NCI-H510A (cell line): ENCODE results near the gene BMP7.

Source experiments
- DNase-seq: peaks from one replicate; lab custom pipeline; 2025; lab: John Stamatoyannopoulos, UW

BMP7 gene

DNA sequence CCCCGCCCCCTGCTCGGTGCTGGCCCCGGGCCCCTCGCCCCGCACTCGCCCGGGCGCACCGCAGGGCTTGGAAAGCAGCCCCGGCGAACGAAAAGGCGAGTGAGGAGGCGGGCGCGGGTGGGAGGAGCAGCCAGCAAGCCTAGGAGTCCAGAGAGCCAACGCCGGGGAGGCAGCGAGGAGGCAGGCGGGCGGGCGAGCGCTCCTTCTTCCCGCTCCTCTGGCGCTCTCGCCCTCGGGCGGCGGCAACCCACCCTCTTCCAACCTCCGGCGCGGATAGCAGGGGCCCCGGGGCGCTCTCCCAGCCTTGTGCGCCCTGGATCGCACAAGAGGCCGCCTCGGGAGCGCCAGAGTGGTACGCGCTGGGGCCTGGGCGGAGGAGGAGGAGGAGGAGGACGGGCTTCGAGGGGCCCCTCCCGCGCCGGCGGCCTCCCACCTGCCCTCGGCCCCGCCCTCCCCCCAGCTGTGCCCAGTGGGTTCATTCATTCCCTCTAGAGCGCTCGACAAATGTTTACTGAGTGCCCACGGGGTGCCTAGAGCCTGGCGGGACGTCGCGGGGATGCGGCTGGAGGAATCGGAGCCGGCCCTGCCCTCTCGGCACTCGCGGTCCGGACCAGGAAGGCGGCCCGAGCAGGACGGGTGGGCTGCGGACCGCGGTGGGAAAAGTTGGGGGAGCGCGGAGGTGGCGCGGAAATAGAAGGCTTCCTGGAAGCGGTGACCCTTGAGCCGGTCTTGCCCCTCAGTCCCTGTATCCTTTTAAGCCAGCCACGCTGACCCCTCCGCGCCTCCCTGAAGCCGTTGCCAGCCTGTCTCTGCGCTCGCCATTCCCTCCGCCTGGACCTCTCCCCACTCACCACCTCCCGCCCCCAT is at the start of gene BMP7:
Gene BMP7, minus strand, starts transcription at position 351 of the 867 bp plus-strand sequence. CDS start 519 bp downstream, outside the sequence.
- DNase-seq = no peak

- no peak for DNase-seq
Measured at GRCh38 chr20:57315976-57316480, 49.6 kb upstream of the BMP7 start.

DNA sequence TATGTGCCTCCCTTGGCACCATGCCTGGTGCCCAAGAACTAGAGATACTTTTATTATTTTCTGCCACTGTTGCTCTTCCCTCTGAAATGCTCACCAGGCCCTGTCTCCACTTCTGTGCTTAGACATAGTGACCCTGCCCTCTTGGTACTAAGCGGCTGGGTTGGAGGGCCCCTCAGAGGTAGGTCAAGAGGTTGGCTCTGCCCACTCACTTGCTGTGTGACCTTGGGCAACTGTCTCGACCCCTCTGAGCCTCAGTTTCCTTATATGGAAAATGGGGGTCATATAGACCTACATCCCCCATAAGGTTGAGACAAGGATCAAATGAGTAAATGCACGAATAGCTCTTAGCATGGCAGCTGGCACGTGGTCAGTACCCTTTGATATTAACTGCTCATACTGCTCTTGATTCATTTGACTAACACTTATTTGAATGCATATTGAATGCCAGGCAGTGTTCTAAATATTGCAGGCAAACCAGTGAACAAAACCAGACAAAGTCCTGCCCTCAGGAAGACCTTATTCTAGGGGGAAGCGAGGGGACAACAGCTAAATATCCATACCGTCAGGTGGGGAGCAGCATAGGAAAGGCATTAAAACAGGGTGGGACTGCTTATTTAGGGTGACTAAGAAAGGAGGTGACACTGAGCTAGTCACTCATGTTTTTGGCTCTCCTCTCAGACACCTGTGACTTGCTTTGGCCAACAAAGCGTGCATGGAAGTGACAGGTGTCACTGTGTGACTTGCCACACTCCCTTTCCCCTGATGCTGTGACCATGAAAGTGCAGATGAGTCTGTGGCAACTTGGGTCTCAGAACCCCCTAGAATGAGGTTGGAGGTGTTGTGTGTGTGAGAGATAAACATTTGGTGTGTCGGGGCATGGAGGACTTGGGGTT is 48.9 kb upstream of the BMP7 start:
- no peak for DNase-seq

DNA sequence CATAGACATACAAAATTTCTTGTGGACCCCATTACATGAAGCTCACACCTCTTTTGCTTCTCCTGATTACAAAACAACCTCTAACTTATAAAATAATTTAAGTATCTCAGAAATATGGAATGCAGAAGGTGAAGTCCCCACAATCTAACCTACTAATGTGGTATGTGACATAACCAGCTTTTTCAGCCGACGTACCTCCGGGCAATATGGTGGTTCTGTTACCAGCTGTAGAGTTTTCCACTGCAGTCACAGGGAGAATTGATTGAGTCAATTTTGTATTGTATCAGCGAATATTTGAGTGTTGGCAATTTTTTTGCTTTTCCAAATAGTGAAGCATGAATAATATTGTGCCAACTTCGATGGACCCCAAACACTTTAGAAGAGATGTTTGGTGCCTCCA is 47.5 kb upstream of the BMP7 start:
- no peak for DNase-seq

DNA sequence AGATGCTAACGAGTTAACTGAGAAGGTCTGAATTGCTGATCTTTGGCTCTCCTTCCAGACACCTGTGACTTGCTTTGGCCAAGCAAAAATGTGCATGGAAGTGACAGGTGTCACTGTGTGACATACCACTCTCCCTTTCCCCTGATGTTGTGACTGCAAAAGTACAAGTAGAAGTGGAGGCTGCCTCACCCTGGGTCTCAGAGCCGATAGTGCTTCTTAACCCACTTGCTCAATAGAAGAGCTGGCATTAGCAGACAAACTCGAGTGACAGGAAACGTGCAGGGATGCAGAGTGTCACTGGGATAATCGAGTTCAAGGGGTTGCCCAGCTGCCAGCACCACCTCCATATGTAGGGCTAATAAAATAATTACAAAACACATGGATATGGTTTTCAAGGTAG is 46.8 kb upstream of the BMP7 start:
- DNase-seq = no peak

DNA sequence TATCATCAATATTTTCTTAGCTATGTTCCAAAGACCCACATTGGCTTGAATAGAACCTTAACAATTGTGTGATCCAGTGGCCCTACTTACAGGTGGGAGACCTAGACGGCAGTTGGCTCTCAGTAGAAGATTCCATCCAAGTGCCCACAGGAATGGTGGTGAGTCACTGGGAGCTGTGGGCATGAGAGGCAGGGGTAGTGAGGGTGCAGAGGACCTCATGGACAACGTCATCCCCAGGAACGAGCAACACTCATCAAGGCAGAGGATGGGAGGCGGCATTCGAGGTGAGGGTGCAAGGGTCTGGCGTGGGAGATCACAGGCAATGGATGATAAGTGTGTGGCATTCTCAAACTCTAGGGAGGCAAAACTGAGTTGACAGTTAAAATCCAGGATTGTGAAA is 45.7 kb upstream of the BMP7 start:
- DNase-seq = no peak

GRCh38 chr20:57310821-57311514 is 44.5 kb upstream of the BMP7 start:
- no peak for DNase-seq

DNA sequence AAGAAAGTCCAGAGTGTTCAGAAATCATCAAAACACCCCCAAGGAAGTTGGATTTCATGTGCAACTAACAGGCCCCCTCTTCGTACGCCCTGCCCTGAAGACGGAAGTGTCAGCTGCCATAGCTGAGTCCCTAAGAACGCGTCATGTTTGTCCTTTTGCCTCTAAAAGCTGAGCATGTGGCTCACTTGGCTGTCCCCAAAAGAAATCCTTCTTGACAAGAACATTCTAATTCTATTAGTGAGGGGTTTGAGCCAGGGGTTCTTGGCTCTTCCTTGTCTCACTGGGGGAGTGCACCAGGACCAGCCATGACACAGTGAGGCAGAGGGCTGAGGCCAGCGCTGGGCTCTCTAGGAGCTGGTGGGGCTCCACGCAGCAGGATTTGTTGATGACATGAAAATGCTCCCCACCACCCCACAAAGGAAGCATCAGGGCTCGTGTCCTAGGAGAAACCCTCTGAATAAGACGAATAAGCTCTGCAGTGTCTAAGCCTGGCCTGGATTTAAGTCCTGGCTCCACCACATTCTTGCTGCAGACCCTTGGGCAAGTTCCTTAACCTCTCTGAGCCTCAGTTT is 43.2 kb upstream of the BMP7 start:
- DNase-seq = no peak

DNA sequence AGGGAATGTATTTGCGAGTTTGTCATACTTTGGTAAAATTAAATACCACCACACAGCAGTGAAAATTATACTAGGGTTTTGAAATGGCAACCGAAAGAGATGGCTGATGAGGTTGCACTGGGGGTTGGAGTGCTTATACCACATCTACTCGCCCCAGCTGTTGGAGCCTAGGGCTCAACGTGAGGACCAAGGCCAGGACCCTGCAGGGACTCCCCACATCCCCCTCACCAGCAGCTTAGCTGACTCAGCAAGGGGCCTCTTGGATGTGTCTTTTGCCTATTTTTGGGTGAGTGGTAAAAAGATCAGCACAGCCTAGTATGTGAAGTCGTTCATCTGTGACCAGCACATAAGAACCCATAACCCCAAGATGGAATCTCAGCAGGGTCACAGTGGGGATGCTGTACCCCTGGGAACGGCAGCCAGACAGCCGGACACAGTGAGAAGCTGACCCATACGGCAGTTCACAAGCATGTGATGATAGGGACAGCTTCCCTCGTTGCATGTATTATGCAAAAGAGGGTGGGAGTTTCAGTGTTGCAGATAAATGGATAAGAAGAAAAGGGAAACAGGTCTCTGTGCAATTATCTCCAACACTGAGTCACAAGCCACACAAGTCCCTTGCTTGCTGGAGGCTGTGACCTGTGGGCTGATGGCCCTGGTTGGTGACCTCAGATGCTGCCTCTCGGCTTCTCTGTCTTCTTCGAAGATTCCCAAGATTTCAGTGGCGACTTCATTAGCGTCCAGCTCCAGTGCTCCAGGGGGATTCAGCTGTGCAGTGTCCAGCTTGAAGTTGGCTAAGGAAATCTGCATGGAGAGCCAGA is 42.2 kb upstream of the BMP7 start:
- no peak for DNase-seq

DNA sequence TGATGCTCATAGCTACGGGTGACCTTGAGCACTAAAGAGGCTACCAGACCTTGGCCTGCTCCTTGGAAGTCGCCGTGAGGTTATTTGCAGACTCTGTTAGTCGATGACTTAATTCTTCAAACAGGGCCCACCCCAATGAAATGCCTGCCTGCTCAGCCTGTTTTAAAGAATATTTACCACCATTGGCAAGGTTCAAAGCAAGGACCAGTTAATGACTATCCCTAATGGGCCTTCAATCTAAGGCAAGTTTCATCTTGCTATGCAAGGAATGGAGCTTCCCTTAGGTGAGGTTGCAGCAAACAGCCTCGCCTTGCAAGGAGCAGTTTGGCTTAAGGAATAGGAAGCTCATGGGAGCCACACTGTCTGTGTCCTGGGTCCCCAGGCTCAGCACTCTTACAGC is 40.3 kb upstream of the BMP7 start:
- no peak for DNase-seq

DNA sequence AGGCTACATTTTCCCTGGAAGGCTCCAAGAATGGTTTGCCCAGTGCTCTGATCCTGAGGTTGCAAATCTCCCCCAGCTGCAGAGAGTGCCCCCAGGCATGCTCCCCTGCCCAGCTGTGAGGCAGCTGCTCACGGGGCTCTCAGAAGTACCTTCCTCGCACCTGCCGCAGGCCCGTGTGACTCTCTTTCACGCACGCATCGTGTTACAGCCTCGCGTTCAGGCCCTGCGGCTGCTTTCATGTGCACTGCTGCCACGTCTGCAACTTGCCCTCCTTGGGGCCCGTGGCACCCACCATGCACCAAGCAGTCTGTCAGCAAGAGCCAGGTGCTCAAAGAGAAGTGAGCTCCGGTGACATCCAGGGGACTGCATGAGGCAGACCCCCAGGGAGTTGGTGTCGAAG is 34.6 kb upstream of the BMP7 start:
- DNase-seq = no peak

GRCh38 chr20:57298457-57298856 is 32.0 kb upstream of the BMP7 start:
- DNase-seq = no peak

DNA sequence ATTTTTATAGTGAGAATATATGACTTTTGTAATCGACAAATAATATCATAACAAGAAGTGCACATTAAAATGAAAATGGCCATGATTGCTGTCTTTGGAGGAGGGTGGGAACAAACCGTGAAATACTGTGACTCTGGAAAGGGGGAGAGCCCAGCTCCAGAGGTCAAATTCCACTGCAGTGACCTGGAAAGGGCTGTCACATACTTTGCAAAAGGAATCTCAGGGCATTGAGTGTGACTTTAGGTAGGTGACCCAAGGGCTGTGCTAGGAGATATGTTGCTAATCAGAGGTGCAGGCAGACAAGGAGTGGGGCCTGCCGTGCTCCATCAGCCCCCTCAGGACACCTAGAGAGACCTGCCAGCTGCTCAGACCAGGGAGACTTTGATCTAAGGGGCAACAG is 28.1 kb upstream of the BMP7 start:
- no peak for DNase-seq

DNA sequence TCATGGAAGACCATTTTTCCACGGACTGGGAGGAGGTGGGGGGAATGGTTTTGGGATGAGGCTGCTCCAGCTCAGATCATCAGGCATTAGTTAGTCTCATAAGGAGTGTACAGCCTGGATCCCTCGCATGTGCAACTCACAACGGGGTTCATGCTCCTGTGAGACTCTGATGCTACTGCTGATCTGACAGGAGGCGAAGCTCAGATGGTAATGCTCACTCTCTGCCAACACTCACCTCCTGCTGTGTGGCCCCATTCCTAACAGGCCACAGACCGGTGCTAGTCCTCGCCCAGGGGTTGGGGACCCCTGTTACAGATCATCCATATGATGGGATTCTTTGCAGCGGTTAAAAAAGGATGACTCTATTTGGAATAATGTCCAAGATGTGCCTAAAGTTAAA is 27.6 kb upstream of the BMP7 start:
- no peak for DNase-seq

DNA sequence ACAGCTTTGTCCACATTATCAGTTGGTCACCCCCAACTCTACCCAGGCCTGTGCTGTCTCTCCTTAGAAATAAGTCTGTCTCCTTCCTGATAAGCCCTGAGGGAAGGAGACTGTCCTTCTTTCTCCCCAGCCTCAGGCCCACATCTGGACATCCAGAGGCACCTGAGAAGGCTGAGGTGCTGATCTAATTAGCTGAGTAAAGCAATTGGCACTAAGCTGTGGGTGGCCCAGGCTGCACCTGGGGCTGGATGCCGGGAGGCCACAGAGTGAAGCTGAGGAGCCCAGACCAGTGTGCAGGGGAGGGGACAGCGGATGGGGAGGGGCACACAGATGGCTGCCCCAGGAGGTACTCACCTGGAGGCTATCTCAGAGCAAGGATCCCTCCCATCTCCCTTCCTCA is 26.2 kb upstream of the BMP7 start:
- DNase-seq = no peak

DNA sequence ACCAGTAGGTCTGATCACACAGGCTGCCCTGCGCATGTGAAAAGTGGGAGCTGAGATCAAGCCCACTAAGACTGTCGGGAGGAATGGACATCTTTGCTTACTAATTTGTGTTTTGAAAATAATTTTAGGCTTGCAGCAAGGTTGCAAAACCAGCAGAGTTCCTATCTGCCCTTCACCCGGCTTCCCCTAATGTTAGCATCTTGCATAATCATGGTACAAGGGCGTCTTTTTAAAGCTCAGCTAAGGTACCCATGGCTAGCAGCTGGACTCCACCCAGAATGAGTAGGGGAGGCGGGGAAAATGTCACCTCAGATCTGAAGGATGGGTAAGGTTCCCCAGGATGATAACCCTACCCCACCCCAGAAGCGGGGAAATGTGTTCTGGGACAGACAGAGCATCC is 25.3 kb upstream of the BMP7 start:
- no peak for DNase-seq

DNA sequence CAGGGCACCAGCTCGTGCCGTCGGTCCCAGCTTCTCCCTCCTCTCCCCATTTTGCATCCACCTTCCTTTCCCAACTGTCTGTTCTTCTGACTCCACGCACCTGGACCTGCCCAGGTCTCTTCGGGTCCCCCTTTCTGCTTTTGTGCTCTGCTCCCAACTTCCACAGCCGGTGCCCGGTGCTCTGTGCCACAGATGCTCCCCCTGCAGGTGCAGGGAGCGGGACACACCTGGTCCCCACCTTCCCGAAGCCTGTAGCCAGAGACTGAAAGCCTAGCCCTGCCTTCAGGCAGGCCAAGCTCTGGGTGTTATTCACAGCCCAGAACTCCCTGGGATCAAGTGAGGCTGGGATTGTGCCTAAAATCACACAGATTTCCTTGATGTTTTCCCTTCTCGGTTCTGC is 24.6 kb upstream of the BMP7 start:
- no peak for DNase-seq

DNA sequence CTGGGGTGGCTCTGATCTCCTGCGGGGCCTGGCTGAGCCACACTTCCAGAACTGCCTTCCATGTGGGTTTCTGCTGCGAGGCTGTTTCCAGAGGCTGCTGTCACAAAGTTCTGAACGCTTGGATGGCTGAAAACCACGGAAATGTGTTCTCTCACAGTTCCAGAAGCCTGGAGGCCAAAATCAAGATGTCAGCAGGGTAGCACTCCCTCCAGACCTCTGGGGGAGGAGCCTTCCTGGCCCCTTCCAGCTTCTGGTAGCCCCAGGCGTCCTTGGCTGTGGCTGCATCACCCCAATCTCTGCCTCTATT is 23.7 kb upstream of the BMP7 start:
- no peak for DNase-seq

DNA sequence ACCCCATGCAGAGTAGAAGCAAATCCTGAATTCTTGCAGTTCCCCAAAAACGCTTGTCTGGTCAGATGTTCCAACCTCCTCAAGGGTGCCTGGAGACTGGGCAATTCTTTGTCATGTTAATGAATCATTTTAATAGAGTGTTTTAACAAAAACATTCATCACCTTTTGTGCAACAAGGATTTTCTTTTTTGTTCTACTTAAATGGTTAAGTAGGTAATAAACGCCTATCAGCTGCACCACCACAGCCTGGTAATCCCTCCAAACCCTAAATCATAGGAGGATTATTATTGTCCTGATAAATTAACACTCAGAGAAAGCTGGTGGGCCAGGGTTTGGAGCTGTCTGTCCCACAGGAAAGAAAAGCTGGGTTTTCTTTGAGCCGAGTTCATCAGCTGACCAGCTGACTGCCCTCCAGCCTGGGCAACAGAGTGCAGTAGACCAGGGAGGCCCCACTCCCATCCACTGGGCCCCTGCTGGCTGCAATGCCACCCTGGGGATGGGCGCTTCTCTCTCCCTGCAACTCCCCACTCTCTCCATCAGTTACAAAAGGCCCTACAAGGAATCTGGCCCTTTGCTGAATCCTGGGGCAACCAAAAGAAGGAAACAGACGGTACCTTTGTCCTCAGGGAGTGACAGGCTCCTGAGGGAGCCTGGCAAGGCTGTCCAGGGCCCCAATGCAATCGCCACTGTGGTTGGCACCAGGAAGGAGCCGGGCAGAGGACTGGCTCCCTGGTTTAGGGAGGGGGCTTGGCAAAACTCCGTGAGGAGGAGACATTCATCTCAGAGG is 23.1 kb upstream of the BMP7 start:
- DNase-seq = no peak

DNA sequence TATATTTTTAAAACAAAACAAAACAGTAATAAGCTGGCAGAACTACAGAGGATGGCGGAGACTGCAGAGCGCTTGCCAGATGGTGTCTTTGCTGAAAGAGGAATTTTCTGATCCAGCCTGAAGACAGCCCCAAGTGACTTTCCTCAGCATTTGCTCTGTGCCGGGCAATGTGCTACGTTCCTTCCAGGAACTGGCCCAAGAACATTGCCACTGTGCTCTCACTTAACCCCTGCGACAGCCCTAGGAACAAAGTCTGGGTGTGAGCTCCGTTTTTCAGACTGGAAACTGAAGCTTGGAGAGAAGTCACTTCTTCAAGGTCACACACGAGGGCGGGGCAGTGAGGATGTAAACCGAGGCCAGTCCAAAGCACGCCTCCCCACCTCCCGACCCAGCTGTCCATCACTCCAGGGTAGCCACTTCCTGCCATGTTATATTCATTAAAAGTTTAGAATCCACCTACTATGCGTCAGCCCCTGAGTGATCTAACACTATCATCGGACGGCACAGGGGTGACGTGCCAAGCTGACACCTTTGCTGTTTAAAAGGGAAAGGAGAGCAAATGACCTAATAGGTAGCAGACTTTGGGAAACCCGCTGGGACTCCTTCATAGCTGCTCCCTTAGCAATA is 22.3 kb upstream of the BMP7 start:
- no peak for DNase-seq
